Measurements from ENCODE around the gene TMEM45A.

- no peak for TF ChIP-seq EZH2phosphoT487 (conservative IDR thresholded peaks at IDR 0.05; ENCODE audit: low read length)
- TF ChIP-seq CTCF (IDR thresholded peaks at IDR 0.05; ENCODE audit: insufficient read depth, low read length, poor library complexity, severe bottlenecking), result no peak
Observed at GRCh38 chr3:100518983-100519382, 26.6 kb downstream of the TMEM45A start.

Measured in SU-DHL-6 (cell line).